GM12878 (cell line): ENCODE data around the gene EBF3. TPM values are rescaled to one million over a fixed set of nuclear protein-coding genes. Genes with fewer than 3 reads are reported as not detected.

ENCODE experiments used
- ATAC-seq: fragments of 200-7000 bp; cut with Tn5 transposase; 3 replicates; pipeline ENCODE4 v1.9.1; 2020; ENCODE audit warnings: mild to moderate bottlenecking, moderate library complexity
- BruUV-seq: library from RNA; stranded (reverse); fragments of 400-500 nt; replicated peaks from 2 replicates; lab custom pipeline; 2021; lab: Mats Ljungman, UMichigan
- CTCF ChIA-PET: fragments of 300-600 bp; sonication (Branson Sonifier 250); formaldehyde crosslinking; extraction: SDS; loops from one replicate; lab custom pipeline; 2021; ENCODE audit warnings: inconsistent platforms; lab: Yijun Ruan, JAX
- POLR2A ChIA-PET: fragments of 350-600 bp; formaldehyde crosslinking; extraction: SDS; loops from one replicate; lab custom pipeline; 2021; ENCODE audit warnings: inconsistent platforms; lab: Charles Lee
- RAD21 ChIA-PET: fragments of 300-600 bp; sonication (Branson Sonifier 250); formaldehyde crosslinking; loops from one replicate; lab custom pipeline; 2023; ENCODE audit warnings: antibody characterized with exemption; ENCODE audit not compliant: unreplicated experiment; lab: Charles Lee
- SMC1A ChIA-PET: fragments of 300-600 bp; sonication (Branson Sonifier 250); formaldehyde crosslinking; loops from one replicate; lab custom pipeline; 2023; ENCODE audit not compliant: unreplicated experiment, uncharacterized antibody; lab: Charles Lee
- DNase-seq: peaks from one replicate; pipeline ENCODE4 v3.0.0-alpha.2; 2011; ENCODE audit warnings: low read depth, low spot score
- FAIRE-seq: peaks from 3 replicates; lab custom pipeline; 2011; peaks lifted over from hg19 to GRCh38; lab: Jason Lieb, UNC
- H2AFZ ChIP-seq: 2 replicates; pipeline ENCODE4 v1.6.0; 2011; ENCODE audit warnings: low read depth, low read length, control low read depth; ENCODE audit not compliant: control insufficient read depth
- H3K27ac ChIP-seq: 2 replicates; pipeline ENCODE4 v1.5.1; 2011; ENCODE audit warnings: control low read depth; ENCODE audit not compliant: control insufficient read depth, insufficient read depth
- H3K27me3 ChIP-seq, 2 experiments: replicated peaks in 1 of 2; 2 replicates each; pipeline versions ENCODE4 v1.6.0 to v1.6.1; 2011; ENCODE audit warnings: low read length in 1 of 2; ENCODE audit not compliant: control insufficient read depth in 2 of 2, insufficient read depth in 2 of 2
- H3K36me3 ChIP-seq, 2 experiments: 2 replicates each; pipeline ENCODE4 v1.5.1; 2011; ENCODE audit warnings: low read length in 1 of 2; ENCODE audit not compliant: control insufficient read depth in 2 of 2, insufficient read depth in 2 of 2
- H3K4me1 ChIP-seq: 2 replicates; pipeline ENCODE4 v1.6.1; 2011; ENCODE audit warnings: mild to moderate bottlenecking, low read length, moderate library complexity, mixed read lengths; ENCODE audit not compliant: control insufficient read depth, insufficient read depth
- H3K4me2 ChIP-seq: 2 replicates; pipeline ENCODE4 v1.6.0; 2011; ENCODE audit warnings: control low read depth; ENCODE audit not compliant: control insufficient read depth, insufficient read depth
- H3K4me3 ChIP-seq: fragments of 200-600 bp; sonication (generic); 2 replicates; pipeline ENCODE4 v1.5.1; 2016
- H3K79me2 ChIP-seq: 2 replicates; pipeline ENCODE4 v1.6.0; 2011; ENCODE audit warnings: low read length; ENCODE audit not compliant: control insufficient read depth, insufficient read depth
- H3K9ac ChIP-seq: 2 replicates; pipeline ENCODE4 v1.8.0; 2011; ENCODE audit warnings: low read length, control low read depth, mixed read lengths; ENCODE audit not compliant: control insufficient read depth, insufficient read depth
- H3K9me3 ChIP-seq: replicated peaks from 3 replicates; pipeline ENCODE4 v1.5.1; 2011; ENCODE audit warnings: mild to moderate bottlenecking, low read length; ENCODE audit not compliant: control insufficient read depth, insufficient read depth
- H4K20me1 ChIP-seq: 2 replicates; pipeline ENCODE4 v1.6.0; 2011; ENCODE audit not compliant: control insufficient read depth, insufficient read depth
- CHD4 ChIP-seq: fragments of 200-600 bp; sonication (generic); IDR thresholded peaks from 2 replicates; pipeline ENCODE4 v1.6.1; 2016; ENCODE audit warnings: mild to moderate bottlenecking
- CTCF ChIP-seq, 3 experiments: IDR thresholded peaks in 2 of 3; conservative IDR thresholded peaks in 1 of 3; 2 replicates each; pipeline ENCODE4 v1.5.1; 2011; ENCODE audit warnings: low read depth in 3 of 3, low read length in 3 of 3, mild to moderate bottlenecking in 3 of 3, control low read depth in 2 of 3, moderate library complexity in 2 of 3, inconsistent platforms in 1 of 3, mixed read lengths in 1 of 3; ENCODE audit not compliant: control insufficient read depth in 2 of 3, insufficient read depth in 1 of 3; ENCODE audit errors: extremely low read depth in 1 of 3
- IKZF1 ChIP-seq: fragments of 450-650 bp; conservative IDR thresholded peaks from 2 replicates; pipeline ENCODE4 v1.6.1; 2017; ENCODE audit warnings: antibody characterized with exemption, mild to moderate bottlenecking
- IKZF2 ChIP-seq, 2 experiments: fragments of 450-650 bp; IDR thresholded peaks; 2 replicates each; pipeline ENCODE4 v1.6.1; 2017; ENCODE audit warnings: mild to moderate bottlenecking in 2 of 2, moderate library complexity in 2 of 2
- NBN ChIP-seq: fragments of 450-650 bp; IDR thresholded peaks from 2 replicates; pipeline ENCODE4 v1.6.1; 2016
- NKRF ChIP-seq: fragments of 450-650 bp; conservative IDR thresholded peaks from 2 replicates; pipeline ENCODE4 v1.6.1; 2017; ENCODE audit warnings: mild to moderate bottlenecking, moderate library complexity
- NRF1 ChIP-seq: conservative IDR thresholded peaks from 2 replicates; pipeline ENCODE4 v1.6.1; 2011; ENCODE audit warnings: mild to moderate bottlenecking, low read depth, low read length, improper control_type of control experiment
- RB1 ChIP-seq: fragments of 450-650 bp; formaldehyde crosslinking; IDR thresholded peaks from 2 replicates; pipeline ENCODE4 v1.6.1; 2017; ENCODE audit warnings: mild to moderate bottlenecking, borderline replicate concordance
- SIN3A ChIP-seq: IDR thresholded peaks from 2 replicates; pipeline ENCODE4 v1.6.1; 2012; ENCODE audit warnings: low read depth, low read length, improper control_type of control experiment
- SKIL ChIP-seq: fragments of 450-650 bp; IDR thresholded peaks from 2 replicates; pipeline ENCODE4 v1.6.1; 2017; ENCODE audit warnings: mild to moderate bottlenecking, low read depth, inconsistent platforms; ENCODE audit not compliant: poor library complexity, severe bottlenecking
- SPI1 ChIP-seq: IDR thresholded peaks from 2 replicates; pipeline ENCODE4 v1.6.1; 2011; ENCODE audit warnings: low read depth, mild to moderate bottlenecking, low read length, moderate library complexity, borderline replicate concordance; ENCODE audit not compliant: insufficient read depth
- SREBF1 ChIP-seq: IDR thresholded peaks from 2 replicates; pipeline ENCODE4 v1.6.1; 2012; ENCODE audit warnings: mild to moderate bottlenecking, low read length
- STAT3 ChIP-seq: IDR thresholded peaks from 2 replicates; pipeline ENCODE4 v1.6.1; 2011; ENCODE audit warnings: low read depth, low read length, improper control_type of control experiment
- ZSCAN29 ChIP-seq: fragments of 450-650 bp; IDR thresholded peaks from 2 replicates; pipeline ENCODE4 v1.6.1; 2017; ENCODE audit warnings: mild to moderate bottlenecking, moderate library complexity
- WGBS: methylation state at CpG from one replicate; pipeline ENCODE4 v1.1.6; 2016; ENCODE audit warnings: low lambda C conversion rate; ENCODE audit not compliant: insufficient replicate concordance, insufficient coverage; ENCODE audit errors: missing lambda C conversion rate; 5-methylcytosine and 5-hydroxymethylcytosine counted together
- in situ Hi-C: fragments of 300-500 bp; cut with MboI; formaldehyde crosslinking; loops from 9 replicates; pipeline ENCODE4 v1.14.3; 2018; ENCODE audit warnings: mixed read lengths
- intact Hi-C: fragments of 100-400 bp; cut with micrococcal nuclease; formaldehyde crosslinking; loops from one replicate; pipeline ENCODE4 v1.14.2; 2022; ENCODE audit not compliant: unreplicated experiment
- polyA plus RNA-seq, 11 experiments: library from polyadenylated mRNA; depleted of rRNA in 4 of 11; unstranded in 6 of 11; stranded (reverse) in 5 of 11; fragments of >200 nt; fragmentation: Nextera tagmentation in 4 of 11; fragmentation: Illumina TruSeq in 1 of 11; extraction: Ambion mirVana in 4 of 11; extraction: Trizol in 1 of 11; gene quantifications; 1 replicate in 1 of 11; 2 replicates in 10 of 11; pipeline versions ENCODE4 v1.2.1 to v1.2.3, GENCODE V29; 2011 to 2016; ENCODE audit warnings: inconsistent platforms in 2 of 11, missing spikeins in 2 of 11, low read depth in 1 of 11
- total RNA-seq, 4 experiments: library from RNA; depleted of rRNA in 3 of 4; stranded (reverse); fragments of >200 nt in 3 of 4; fragmentation: Illumina TruSeq in 1 of 4; extraction: Trizol in 1 of 4; gene quantifications; 2 replicates each; pipeline versions ENCODE4 v1.2.1 to v1.2.3, GENCODE V29; 2013 to 2021

The EBF3 gene
- total and polyA plus RNA-seq, 10 of the 15 experiments (the other 5 are each of a cell fraction or from before 2014, with no cell fraction given), result not detected

- H3K9me3 ChIP-seq, result no peaks in the 10 kb centered on the region
- intact Hi-C loops, result no loop called here
- FAIRE-seq (no peak), DNase-seq (no peak), ATAC-seq (no peak)
- no peaks in the 10 kb centered on the region for H3K4me1 ChIP-seq
- H3K4me3 ChIP-seq, result no peak overlapping the region
- H3K9ac ChIP-seq, result no peak overlapping the region
- H2AFZ ChIP-seq, result no peak overlapping the region
- H3K27ac ChIP-seq, result no peak overlapping the region
- no peaks in the 10 kb centered on the region for H3K79me2 ChIP-seq
- no peak overlapping the region for H3K4me2 ChIP-seq
- RAD21 ChIA-PET, result no interaction called here
- no peaks in the 10 kb centered on the region for H4K20me1 ChIP-seq
- POLR2A ChIA-PET, result no interaction called here
- in situ Hi-C loops, result no loop called here
- no peaks in the 10 kb centered on the region for H3K36me3 ChIP-seq
- WGBS, result 4% methylated on average over 3 of the region's 3 CpGs
- CTCF ChIA-PET, result no interaction called here
- SMC1A ChIA-PET, result no interaction called here
- no peaks in the 10 kb centered on the region for H3K27me3 ChIP-seq
- BruUV-seq, result no TSS peak
- no peak for TF ChIP-seq NKRF
- no peak for TF ChIP-seq SKIL
- no peak for TF ChIP-seq SIN3A
- no peak for TF ChIP-seq CTCF (IDR thresholded peaks at IDR 0.05 in 2 of 3, conservative IDR thresholded peaks at IDR 0.05 in 1 of 3; ENCODE audit: control insufficient read depth in 2 of 3, extremely low read depth in 1 of 3, insufficient read depth in 1 of 3, low read depth in 3 of 3, low read length in 3 of 3)
- no peak for TF ChIP-seq IKZF2 (IDR thresholded peaks at IDR 0.05)
- no peak for TF ChIP-seq STAT3
- TF ChIP-seq CHD4, result no peak
- TF ChIP-seq ZSCAN29, result no peak
- TF ChIP-seq NRF1, result no peak
- no peak for TF ChIP-seq SREBF1
- TF ChIP-seq IKZF1, result no peak
- no peak for TF ChIP-seq NBN
- TF ChIP-seq SPI1, result no peak
- no peak for TF ChIP-seq RB1
Observed at GRCh38 chr10:129909080-129909479, 55.0 kb downstream of the EBF3 start.
